Measurements from ENCODE around the gene CTAGE1. TPM values are rescaled to one million over a fixed set of nuclear protein-coding genes. Genes with fewer than 3 reads are reported as not detected.

CTAGE1 gene
- total and polyA plus RNA-seq, 2 experiments from 2014 or later: 0.47 TPM; not detected in 1

GRCh38 chr18:22368021-22368420 lies 49.7 kb downstream of the CTAGE1 start:
- Histone ChIP-seq H2AFZ (no peak overlapping the region), H3K4me3 (no peak overlapping the region), H3K4me1 (ENCODE audit: insufficient read depth) (no peaks in the 10 kb centered on the region), H3K4me2 (no peak overlapping the region), H3K27me3 (no peaks in the 10 kb centered on the region), H3K36me3 (replicated peaks; ENCODE audit: insufficient read depth, low read depth) (no peaks in the 10 kb centered on the region), H3K9me3 (ENCODE audit: low read depth) (no peaks in the 10 kb centered on the region), H3K79me2 (no peaks in the 10 kb centered on the region), H4K20me1 (ENCODE audit: insufficient read depth, poor library complexity, severe bottlenecking) (no peaks in the 10 kb centered on the region), H3K9me2 (replicated peaks; ENCODE audit: insufficient read depth) (no peaks in the 10 kb centered on the region), H3K27ac (no peak overlapping the region)
- no peak for DNase-seq (ENCODE audit: low spot score)
- 74% methylated on average over 1 of the region's 1 CpG for WGBS (ENCODE audit: low lambda C conversion rate, missing lambda C conversion rate)
- no peak for TF ChIP-seq CTCF (IDR thresholded peaks at IDR 0.05; ENCODE audit: poor library complexity)
- no peak for TF ChIP-seq EZH2phosphoT487 (IDR thresholded peaks at IDR 0.05; ENCODE audit: low read depth, severe bottlenecking, unreplicated experiment)
- TF ChIP-seq EZH2 (IDR thresholded peaks at IDR 0.05; ENCODE audit: borderline replicate concordance): no peak

GRCh38 chr18:22367303-22367702 lies 50.4 kb downstream of the CTAGE1 start:
- no peak overlapping the region for H3K27ac ChIP-seq
- no peaks in the 10 kb centered on the region for H3K4me1 ChIP-seq (ENCODE audit: insufficient read depth)
- H3K36me3 ChIP-seq (replicated peaks; ENCODE audit: insufficient read depth, low read depth): no peaks in the 10 kb centered on the region
- H2AFZ ChIP-seq: no peak overlapping the region
- no peaks in the 10 kb centered on the region for H3K27me3 ChIP-seq
- H3K9me2 ChIP-seq (replicated peaks; ENCODE audit: insufficient read depth): no peaks in the 10 kb centered on the region
- no peak overlapping the region for H3K4me2 ChIP-seq
- H3K79me2 ChIP-seq: no peaks in the 10 kb centered on the region
- H3K9me3 ChIP-seq (ENCODE audit: low read depth): no peaks in the 10 kb centered on the region
- H4K20me1 ChIP-seq (ENCODE audit: insufficient read depth, poor library complexity, severe bottlenecking): no peaks in the 10 kb centered on the region
- H3K4me3 ChIP-seq: no peak overlapping the region
- TF ChIP-seq CTCF (IDR thresholded peaks at IDR 0.05; ENCODE audit: poor library complexity) (no peak), EZH2 (IDR thresholded peaks at IDR 0.05; ENCODE audit: borderline replicate concordance) (no peak), EZH2phosphoT487 (IDR thresholded peaks at IDR 0.05; ENCODE audit: low read depth, severe bottlenecking, unreplicated experiment) (no peak)
- DNase-seq (ENCODE audit: low spot score): no peak

- Histone ChIP-seq H3K36me3 (replicated peaks; ENCODE audit: insufficient read depth, low read depth) (no peaks in the 10 kb centered on the region), H3K4me3 (no peak overlapping the region), H2AFZ (no peak overlapping the region), H3K27me3 (no peaks in the 10 kb centered on the region), H3K27ac (no peak overlapping the region), H3K9me2 (replicated peaks; ENCODE audit: insufficient read depth) (no peaks in the 10 kb centered on the region), H4K20me1 (ENCODE audit: insufficient read depth, poor library complexity, severe bottlenecking) (no peaks in the 10 kb centered on the region), H3K9me3 (ENCODE audit: low read depth) (no peaks in the 10 kb centered on the region), H3K4me1 (ENCODE audit: insufficient read depth) (no peaks in the 10 kb centered on the region), H3K4me2 (no peak overlapping the region), H3K79me2 (no peaks in the 10 kb centered on the region)
- TF ChIP-seq CTCF (IDR thresholded peaks at IDR 0.05; ENCODE audit: poor library complexity): peak; percentile 26
- no peak for TF ChIP-seq EZH2phosphoT487 (IDR thresholded peaks at IDR 0.05; ENCODE audit: low read depth, severe bottlenecking, unreplicated experiment)
- no peak for TF ChIP-seq EZH2 (IDR thresholded peaks at IDR 0.05; ENCODE audit: borderline replicate concordance)
- no peak for DNase-seq (ENCODE audit: low spot score)
- 95% methylated on average over 1 of the region's 1 CpG for WGBS (ENCODE audit: low lambda C conversion rate, missing lambda C conversion rate)
Measured at GRCh38 chr18:22363867-22364463, 53.8 kb downstream of the CTAGE1 start.

Other genes with a start within 250 kb of the CTAGE1 start
- gene GATA6, start 248.3 kb downstream of the CTAGE1 start, total RNA-seq: 122 and 125 TPM in 2 replicates
- gene GATA6, start 248.3 kb downstream of the CTAGE1 start, polyA plus RNA-seq: 116 and 128 TPM in 2 replicates

All from hepatocyte (in vitro differentiated cells).